Jurkat, Clone E6-1 (cell line): ENCODE data around the gene COX7A2.

Experiments
- DNase-seq: peaks from one replicate; pipeline ENCODE4 v3.0.0-alpha.2; 2011; ENCODE audit warnings: low read depth, low spot score
- H3K4me3 ChIP-seq: 2 replicates; pipeline ENCODE4 v1.5.1; 2011; ENCODE audit warnings: mild to moderate bottlenecking, low read length, control low read depth, moderate library complexity

The COX7A2 gene

GRCh38 chr6:75230484-75231325 lies 12.9 kb downstream of the COX7A2 start:
- no peak for DNase-seq
- H3K4me3 ChIP-seq: no peak overlapping the region

- no peak overlapping the region for H3K4me3 ChIP-seq
- DNase-seq: no peak
These were observed 19.2 kb downstream of the COX7A2 start for GRCh38 chr6:75224303-75224926.

GRCh38 chr6:75223428-75223827 lies 20.2 kb downstream of the COX7A2 start:
- no peak for DNase-seq
- H3K4me3 ChIP-seq: no peak overlapping the region

- no peak overlapping the region for H3K4me3 ChIP-seq
- no peak for DNase-seq
These were observed 21.3 kb downstream of the COX7A2 start for GRCh38 chr6:75222261-75222660.

- H3K4me3 ChIP-seq: no peak overlapping the region
- DNase-seq: no peak
These were observed 22.5 kb downstream of the COX7A2 start for GRCh38 chr6:75221116-75221515.

GRCh38 chr6:75220357-75220756 lies 23.2 kb downstream of the COX7A2 start:
- no peak overlapping the region for H3K4me3 ChIP-seq
- DNase-seq: no peak

- H3K4me3 ChIP-seq: no peak overlapping the region
These were observed 24.3 kb downstream of the COX7A2 start for GRCh38 chr6:75219263-75219662.

GRCh38 chr6:75217193-75217592 lies 26.4 kb downstream of the COX7A2 start:
- H3K4me3 ChIP-seq: no peak overlapping the region
- no peak for DNase-seq

More at GRCh38 chr6:75219263-75219662, 24.3 kb downstream of the COX7A2 start:
- no peak for DNase-seq

GRCh38 chr6:75215291-75215690 lies 28.3 kb downstream of the COX7A2 start:
- no peak for DNase-seq
- no peak overlapping the region for H3K4me3 ChIP-seq

- no peak overlapping the region for H3K4me3 ChIP-seq
- DNase-seq: no peak
These were observed 29.9 kb downstream of the COX7A2 start for GRCh38 chr6:75213732-75214131.

GRCh38 chr6:75213112-75213511 lies 30.5 kb downstream of the COX7A2 start:
- no peak overlapping the region for H3K4me3 ChIP-seq
- DNase-seq: no peak

GRCh38 chr6:75211920-75212590 lies 31.5 kb downstream of the COX7A2 start:
- DNase-seq: no peak
- no peak overlapping the region for H3K4me3 ChIP-seq

- peak; percentile 57 for DNase-seq
- no peak overlapping the region for H3K4me3 ChIP-seq
These were observed 32.5 kb downstream of the COX7A2 start for GRCh38 chr6:75210885-75211739.

- no peak overlapping the region for H3K4me3 ChIP-seq
- no peak for DNase-seq
These were observed 34.3 kb downstream of the COX7A2 start for GRCh38 chr6:75209184-75209723.

GRCh38 chr6:75208298-75209183 lies 35.1 kb downstream of the COX7A2 start:
- DNase-seq: peak; percentile 45
- no peak overlapping the region for H3K4me3 ChIP-seq

GRCh38 chr6:75206576-75207342 lies 36.8 kb downstream of the COX7A2 start:
- DNase-seq: no peak
- H3K4me3 ChIP-seq: no peak overlapping the region

- no peak for DNase-seq
- H3K4me3 ChIP-seq: no peak within 1 kb of the TSS
These were observed 37.6 kb downstream of the COX7A2 start, which contains the start of gene COL12A1 for GRCh38 chr6:75205776-75206575. TSS of gene COL12A1 (minus strand) at chr6:75206053. CDS start at chr6:75202792, 3,261 bp downstream.
